ENCODE results near the gene CARMIL1.

The CARMIL1 gene

DNA sequence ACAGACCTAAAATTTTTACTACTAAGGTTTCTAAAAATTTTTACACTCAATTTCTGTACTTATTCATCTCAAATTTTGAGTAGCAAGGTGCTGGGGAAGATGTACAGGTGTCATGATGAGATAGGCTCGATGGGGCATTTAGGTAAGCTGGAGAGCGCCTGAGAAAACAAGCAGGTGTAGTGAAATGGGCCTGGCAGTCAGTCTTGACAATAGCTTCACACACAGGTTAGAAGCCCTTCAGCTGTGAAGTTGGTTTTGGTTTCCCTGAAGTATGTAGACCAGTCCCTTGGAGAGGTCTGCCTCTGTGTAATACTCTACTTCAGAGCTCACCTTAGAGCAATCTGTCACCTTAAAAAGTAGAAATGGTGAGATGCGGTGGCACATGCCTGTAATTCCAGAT is 228.9 kb downstream of the CARMIL1 start:
- DNase-seq (ENCODE audit: low read depth in 2 of 2): no peak

- DNase-seq (ENCODE audit: low read depth in 2 of 2): no peak
Measured at GRCh38 chr6:25511376-25511775, 232.2 kb downstream of the CARMIL1 start.

DNA sequence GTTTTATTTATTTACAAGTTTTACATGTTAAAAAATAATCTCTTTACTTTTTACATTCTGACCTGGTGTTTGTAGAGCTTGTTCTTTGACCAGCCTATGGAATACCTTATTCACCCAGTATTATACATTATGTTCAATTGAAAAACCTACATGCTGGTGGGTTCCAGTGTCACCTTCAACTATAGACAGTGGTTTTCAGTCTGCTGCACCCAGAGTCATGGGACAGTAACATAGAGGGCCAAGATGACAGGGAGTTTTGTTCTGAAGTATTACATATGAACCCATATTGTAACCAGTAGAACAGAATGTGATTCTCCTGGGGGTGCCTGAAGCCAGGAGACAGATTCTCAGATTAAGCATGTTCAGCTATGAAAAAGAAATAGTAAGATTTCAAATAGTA is 233.4 kb downstream of the CARMIL1 start:
- no peak for DNase-seq (ENCODE audit: low read depth in 2 of 2)

- no peak for DNase-seq (ENCODE audit: low read depth in 2 of 2)
Measured at GRCh38 chr6:25519856-25520255, 240.7 kb downstream of the CARMIL1 start.

DNA sequence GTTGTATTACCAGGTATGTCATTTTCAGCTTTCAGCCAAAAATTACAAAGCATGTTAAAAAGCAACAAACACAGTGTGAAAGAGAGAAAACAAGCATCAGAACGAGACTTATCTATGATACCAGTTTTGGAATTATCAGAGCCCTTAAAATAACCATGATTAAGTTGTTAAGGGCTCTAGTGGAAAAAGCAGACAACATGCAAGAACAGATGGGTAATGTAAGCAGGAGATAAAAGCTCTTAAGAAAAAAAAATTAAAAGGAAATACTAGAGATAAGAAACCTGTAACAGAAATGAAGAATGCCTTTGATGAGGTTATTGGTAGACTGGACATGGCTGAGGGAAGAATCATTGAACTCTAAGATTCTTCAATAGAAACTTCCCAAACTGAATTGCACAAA is 245.4 kb downstream of the CARMIL1 start:
- DNase-seq (ENCODE audit: low read depth in 2 of 2): no peak

GRCh38 chr6:25525078-25525477 is 245.9 kb downstream of the CARMIL1 start:
- no peak for DNase-seq (ENCODE audit: low read depth in 2 of 2)

- no peak for DNase-seq (ENCODE audit: low read depth in 2 of 2)
Measured at GRCh38 chr6:25534942-25535631, 255.9 kb downstream of the CARMIL1 start.

GRCh38 chr6:25535632-25536225 is 256.6 kb downstream of the CARMIL1 start:
- no peak for DNase-seq (ENCODE audit: low read depth in 2 of 2)

- no peak for DNase-seq (ENCODE audit: low read depth in 2 of 2)
Measured at GRCh38 chr6:25536781-25537180, 257.6 kb downstream of the CARMIL1 start.

DNA sequence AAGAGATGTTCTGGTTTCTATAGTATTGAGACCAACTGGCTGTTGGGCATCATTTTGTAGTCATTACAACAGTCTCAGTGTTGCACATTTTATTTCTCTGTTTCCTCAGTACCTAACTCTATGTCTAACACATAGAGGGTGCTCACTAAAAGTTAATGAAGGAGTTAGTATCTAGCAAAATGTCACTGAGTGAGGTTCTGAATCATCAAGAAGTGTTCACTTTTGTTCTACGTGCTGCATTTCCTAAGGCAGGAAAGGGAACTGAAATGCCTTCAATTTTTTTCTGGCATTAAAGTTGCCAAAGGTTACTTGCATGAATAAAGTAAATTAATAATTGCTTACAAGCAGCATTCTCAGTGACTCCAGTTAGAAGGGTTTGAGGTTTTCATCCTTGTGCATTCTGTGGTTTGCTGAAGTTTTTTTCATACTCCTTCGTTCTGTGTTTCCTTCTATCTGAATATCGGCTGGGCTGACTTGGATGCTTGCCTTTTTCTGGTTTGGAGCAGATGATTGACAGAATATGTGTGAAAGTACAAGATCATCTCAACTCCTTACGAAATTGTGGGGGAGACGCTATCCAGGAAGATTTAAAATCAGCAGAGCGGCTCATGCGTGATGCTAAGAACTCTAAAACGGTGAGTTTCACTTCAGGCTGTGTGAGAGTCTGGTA is 258.3 kb downstream of the CARMIL1 start:
- no peak for DNase-seq (ENCODE audit: low read depth in 2 of 2)

DNA sequence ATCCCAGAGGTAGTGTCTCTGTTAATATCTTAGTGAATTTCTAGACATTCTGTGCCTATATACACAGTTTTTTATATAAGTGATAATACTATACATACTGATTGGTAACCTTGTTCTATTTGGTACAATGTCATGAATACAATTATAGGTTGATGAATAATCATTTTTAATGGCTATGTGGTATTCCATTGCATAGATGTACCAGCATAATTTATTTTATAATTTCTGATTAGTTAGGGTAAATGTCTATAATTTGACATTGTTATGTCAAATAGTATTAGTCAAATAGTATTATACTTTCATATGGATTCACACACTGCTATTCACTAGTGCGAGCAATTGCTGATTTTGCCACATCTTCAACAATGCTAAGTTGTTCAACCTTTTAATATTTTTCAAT is 262.1 kb downstream of the CARMIL1 start:
- no peak for DNase-seq (ENCODE audit: low read depth in 2 of 2)

- DNase-seq (ENCODE audit: low read depth in 2 of 2): no peak
Measured at GRCh38 chr6:25542984-25543910, 264.1 kb downstream of the CARMIL1 start.

DNA sequence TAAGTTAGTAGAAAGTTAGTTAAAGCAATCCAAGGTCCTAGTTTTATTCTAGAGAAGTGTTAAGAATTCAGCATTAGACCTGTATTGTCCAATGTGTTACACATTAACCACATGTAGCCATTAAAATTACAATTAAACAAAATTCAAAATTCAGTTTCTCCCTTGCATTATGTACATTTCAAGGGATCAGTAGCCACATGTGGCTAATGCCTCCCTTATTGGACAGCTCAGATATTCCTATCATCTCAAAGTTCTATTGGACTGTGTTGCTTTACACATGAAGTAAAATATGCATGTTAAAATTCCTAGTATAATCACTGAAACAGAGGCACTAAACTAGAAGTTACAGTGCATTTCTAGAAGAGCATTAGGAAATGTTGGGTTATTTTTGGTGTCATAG is 265.7 kb downstream of the CARMIL1 start:
- no peak for DNase-seq (ENCODE audit: low read depth in 2 of 2)

- DNase-seq (ENCODE audit: low read depth in 2 of 2): no peak
Measured at GRCh38 chr6:25547797-25548196, 268.6 kb downstream of the CARMIL1 start.

DNA sequence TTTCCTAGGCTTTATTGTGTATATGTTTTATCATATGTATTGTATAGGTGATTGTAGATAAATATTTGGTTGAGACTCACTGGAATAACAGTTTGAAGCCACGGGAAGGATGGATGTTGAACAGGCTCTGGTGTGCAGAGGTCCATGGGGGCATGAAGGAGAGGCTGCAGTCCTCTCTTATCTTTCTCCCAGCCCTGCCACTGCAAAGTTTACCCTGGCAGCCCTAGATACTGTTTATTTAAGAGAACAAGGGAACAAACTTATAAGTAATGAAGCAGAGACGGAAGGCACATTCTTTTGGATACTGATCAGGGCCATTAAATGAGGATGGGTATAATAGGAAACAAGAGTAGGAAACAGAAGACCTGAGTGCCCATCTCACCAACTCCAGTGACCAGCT is 269.3 kb downstream of the CARMIL1 start:
- no peak for DNase-seq (ENCODE audit: low read depth in 2 of 2)

DNA sequence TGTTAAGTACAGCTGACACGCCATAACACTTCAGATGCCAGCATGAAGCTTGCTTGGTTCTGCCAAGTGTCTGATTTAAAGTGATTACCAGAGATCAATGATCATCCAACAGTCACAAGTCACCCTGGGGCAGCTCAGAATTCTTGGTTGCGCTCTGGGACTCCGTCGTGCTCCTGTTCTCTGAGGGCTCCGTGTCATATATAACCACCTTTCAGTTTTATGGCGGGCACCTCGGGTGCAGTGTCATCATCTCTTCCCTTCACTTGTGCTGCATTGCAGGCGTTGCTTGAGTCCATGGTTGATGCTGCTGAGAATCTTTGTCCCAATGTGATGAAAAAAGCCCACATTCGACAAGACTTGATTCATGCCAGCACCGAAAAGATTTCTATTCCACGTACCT is 271.5 kb downstream of the CARMIL1 start:
- DNase-seq (ENCODE audit: low read depth in 2 of 2): no peak

- peak; percentile 34 to 39 for DNase-seq (ENCODE audit: low read depth in 2 of 2)
Measured at GRCh38 chr6:25553502-25553901, 274.3 kb downstream of the CARMIL1 start.

GRCh38 chr6:25555188-25555587 is 276.0 kb downstream of the CARMIL1 start:
- no peak for DNase-seq (ENCODE audit: low read depth in 2 of 2)

DNA sequence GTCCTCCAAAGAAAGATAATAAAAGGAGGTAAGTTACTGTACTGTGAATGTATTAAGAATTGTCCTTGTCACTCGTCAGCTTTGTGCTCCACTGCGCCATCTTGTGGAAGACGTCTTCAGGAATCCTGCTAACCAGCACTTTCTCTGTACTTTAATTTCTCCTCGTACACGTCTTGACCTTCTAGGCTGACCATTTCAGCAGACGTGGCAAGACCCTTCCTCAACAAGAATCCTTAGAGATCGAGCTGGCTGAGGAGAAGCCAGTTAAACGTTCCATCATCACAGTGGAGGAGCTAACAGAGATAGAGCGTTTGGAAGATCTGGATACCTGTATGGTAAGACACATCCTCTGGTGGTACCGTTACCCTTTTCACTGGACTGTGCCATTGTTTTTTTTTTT is 277.3 kb downstream of the CARMIL1 start:
- peak; percentile 10 to 16 for DNase-seq (ENCODE audit: low read depth in 2 of 2)

DNA sequence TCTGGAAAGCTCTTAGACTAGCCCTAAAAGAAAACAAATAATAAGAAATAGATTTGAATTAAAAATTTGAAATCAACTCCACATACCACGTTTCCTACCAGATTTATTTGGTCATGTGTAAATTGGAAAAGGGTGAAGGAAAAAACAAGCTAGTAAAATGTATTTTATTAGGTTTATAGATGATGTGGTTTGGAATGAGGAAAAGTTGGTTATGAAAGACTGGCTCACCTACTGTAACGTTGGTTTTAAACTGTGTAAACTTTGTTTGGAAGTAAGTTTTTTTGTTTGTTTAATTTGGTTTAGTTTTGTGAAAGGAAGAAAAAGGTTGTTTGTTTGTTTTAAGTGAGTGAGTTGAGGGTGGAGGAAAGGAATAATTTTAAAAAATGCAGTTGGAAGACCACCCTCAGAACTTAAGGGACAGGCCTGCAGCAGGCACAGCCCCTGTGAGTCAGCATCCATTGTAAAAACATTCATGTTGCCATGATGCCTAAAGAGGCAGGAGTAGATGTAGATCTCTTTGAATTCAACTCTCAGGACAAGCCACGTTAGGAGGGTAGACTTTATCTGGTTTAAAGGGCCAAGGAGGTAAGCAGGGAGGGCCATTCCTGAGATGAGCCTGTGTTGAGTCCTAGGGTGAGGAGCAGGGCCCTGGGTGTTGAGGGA is 279.1 kb downstream of the CARMIL1 start:
- DNase-seq (ENCODE audit: low read depth in 2 of 2): no peak

GRCh38 chr6:25560865-25561264 is 281.7 kb downstream of the CARMIL1 start:
- no peak for DNase-seq (ENCODE audit: low read depth in 2 of 2)

DNA sequence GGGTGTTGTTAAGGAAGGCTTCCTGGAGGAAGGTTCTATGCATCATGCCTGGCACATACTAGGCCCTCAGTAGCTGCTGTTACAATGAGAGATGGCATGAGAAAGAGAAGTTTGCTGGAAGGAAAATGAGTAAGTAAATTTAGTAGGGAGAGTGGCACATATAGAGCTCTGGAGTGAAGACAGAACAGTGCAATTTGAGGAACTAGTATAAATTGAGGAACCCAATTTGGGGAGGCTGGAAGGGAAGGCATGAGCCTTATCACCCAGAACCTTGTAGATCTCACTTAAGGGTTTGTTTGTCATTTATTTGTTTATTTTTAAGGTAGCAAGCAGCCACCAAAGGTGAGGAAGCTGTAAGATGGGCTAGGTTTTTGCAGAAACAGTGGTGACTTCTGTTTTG is 285.8 kb downstream of the CARMIL1 start:
- no peak for DNase-seq (ENCODE audit: low read depth in 2 of 2)
